Colon (tissue), 2 donors: ENCODE data around the gene F2RL2.

ENCODE experiments used
- FAIRE-seq: peaks from 2 replicates; lab custom pipeline; 2012; peaks lifted over from hg19 to GRCh38; lab: Jason Lieb, UNC
- donor health status: control.
- donor health status: control.

Gene F2RL2

DNA sequence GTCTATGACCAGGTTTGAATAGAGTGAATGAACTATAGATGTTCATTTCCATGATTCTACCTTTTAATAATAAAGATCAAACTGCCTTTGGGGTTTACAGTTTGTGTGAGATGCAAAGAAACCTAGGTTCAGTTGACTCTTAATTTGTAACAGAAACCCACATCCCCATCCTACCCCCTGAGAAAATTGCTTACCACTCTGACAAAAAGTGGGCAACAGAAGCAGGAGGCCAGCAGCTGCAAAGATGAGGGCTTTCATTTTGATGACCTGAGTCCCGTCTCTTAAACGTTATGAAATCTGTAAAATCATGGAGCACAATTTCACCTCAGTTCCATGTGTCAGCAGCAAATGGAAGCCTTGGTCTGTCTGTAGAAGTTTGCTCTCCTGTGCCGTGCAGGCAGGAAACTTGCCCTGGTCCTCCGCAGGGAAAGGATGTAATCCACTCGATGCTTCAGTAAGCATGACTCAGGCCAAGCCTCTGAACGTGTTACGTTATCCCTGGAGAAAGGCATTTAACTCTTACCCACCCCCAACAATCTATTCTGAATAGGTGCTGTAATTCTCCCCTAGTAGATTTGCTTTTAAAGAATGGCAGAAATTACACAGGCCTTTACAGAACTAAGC lies at the start of gene F2RL2:
TSS of gene F2RL2 (minus strand) at position 431 of the 624 bp plus-strand sequence. CDS start at position 258, 173 bp downstream.
- FAIRE-seq = no peak

DNA sequence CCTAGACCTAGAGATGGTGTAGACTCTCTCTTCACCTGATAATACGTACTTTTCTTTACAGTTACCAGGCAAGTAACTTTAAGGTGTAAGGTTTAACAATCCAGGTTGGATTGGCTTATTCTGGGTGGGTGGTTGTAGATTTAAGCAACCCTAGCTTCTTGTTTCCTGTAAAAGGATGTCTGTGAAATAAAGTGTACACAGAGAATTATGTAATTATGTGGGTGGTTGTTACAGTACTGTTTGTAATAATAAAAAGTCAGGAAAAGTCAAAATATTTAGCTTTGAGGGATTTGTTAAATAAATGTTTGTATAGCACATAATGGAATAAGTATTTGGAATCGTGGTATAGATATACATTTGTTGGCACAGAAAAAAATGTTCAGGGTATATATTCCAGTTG lies 49.0 kb upstream of the F2RL2 start:
- no peak for FAIRE-seq

- no peak for FAIRE-seq
Observed at GRCh38 chr5:76670508-76670907, 47.3 kb upstream of the F2RL2 start.

GRCh38 chr5:76669245-76669644 lies 46.0 kb upstream of the F2RL2 start:
- no peak for FAIRE-seq

DNA sequence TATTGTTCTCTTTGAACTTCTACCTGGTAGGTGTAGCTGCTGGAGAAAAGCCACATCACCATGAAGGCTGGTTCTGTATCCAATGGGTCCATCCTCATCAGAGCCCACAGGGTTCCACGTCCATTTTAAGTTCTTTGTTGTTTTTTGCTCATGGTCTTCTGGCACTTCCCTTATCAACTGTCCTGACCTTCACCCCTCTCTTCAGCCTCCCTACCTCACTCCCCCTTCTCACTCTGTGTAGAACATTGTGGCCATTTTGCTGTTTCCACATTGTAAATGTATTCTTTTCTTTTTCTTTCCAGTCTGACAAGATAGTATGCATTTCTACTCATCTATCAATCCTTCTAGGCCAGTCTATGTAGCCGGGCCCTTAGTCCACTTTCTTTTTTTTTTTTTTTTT lies 44.3 kb upstream of the F2RL2 start:
- FAIRE-seq = no peak

- no peak for FAIRE-seq
Observed at GRCh38 chr5:76664079-76664478, 40.9 kb upstream of the F2RL2 start.

GRCh38 chr5:76663573-76663972 lies 40.4 kb upstream of the F2RL2 start:
- no peak for FAIRE-seq

GRCh38 chr5:76662521-76662920 lies 39.3 kb upstream of the F2RL2 start:
- FAIRE-seq = no peak

DNA sequence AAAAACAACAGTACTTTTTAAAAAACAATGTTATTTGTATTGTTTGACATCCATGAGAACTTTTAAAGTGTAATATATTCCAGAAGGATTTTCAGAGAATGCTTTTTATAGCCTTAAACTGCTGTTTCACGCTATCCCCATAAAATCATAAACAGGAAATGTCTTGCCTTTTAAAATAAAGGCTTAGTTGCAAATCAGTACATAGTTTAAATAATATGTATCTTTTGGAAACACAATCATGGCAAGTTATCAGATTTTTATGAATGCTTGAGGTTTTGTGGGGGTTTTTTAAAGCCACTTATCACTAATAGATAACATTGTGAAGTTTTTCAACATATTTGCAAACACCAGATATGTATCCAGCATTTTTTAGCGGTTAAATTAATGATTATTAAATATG lies 37.2 kb upstream of the F2RL2 start:
- no peak for FAIRE-seq

DNA sequence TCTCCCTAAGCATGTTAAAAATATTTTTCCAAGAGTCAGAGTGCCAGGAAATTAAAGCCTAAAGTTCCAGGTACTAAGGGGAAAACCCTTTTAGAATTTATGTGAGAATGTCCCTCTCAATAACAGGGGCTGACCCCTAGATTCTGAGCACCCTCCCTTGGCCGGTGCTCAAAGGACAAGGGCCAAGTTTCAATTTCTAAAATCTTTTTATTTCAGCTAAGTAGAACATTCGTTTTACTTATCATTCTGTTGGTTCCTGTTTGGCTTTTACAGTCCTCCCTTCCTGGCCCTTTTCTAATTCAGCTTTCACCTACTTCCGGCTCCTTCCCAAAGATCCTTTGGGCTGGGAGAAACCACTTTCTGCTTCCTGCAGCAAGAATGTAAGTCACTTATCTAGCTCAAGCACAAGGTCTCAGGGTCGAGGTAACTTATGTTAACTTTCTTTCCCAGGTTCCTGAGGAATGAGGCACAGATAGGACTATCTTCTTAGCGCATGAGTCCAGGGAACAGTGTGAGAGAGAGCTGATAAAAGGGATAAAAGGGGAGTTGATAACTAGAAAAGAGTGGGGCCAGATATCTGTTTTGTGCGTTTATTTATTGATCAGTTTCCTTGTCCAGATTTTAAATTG lies 34.6 kb upstream of the F2RL2 start:
- FAIRE-seq = no peak

DNA sequence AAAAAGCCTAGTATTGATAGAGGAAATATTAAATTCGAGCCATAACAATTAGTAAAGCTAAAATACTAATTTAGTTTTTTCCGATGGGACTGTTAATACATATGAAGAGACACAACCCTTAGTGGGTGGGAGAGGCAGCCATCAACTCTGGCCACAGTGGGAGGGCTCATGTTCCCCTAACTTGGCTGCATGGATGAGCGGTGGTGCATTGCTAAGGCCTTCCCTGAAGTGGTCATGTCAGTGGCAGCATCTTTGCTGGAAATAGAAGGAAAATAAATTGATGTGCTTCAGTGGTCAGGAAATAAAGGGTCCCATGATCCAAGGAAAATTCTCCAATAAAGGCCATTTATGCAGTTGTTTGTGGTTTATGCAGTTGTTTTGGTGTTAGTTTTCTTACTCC lies 33.9 kb upstream of the F2RL2 start:
- no peak for FAIRE-seq

GRCh38 chr5:76652809-76653414 lies 29.7 kb upstream of the F2RL2 start:
- FAIRE-seq = no peak

DNA sequence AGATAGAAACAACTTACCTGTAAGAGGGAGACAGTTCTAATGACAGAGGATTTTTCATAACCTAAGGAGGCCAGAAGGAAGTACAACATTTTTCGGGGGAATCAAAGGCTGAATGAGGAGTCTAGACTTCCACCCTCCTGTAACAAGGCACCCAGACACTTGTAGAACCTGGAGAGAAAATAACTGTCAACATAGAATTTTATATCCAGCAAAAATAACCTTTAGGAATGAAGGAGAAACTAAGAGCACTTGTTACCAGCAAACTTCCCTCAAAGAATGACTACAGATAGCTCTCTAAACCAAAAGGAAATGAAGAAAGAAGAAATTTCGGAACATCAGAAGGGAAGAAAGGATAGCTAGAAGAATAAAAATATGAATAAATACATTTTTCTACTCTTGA lies 25.9 kb upstream of the F2RL2 start:
- FAIRE-seq = no peak

- FAIRE-seq = no peak
Observed at GRCh38 chr5:76643371-76643770, 20.2 kb upstream of the F2RL2 start.

DNA sequence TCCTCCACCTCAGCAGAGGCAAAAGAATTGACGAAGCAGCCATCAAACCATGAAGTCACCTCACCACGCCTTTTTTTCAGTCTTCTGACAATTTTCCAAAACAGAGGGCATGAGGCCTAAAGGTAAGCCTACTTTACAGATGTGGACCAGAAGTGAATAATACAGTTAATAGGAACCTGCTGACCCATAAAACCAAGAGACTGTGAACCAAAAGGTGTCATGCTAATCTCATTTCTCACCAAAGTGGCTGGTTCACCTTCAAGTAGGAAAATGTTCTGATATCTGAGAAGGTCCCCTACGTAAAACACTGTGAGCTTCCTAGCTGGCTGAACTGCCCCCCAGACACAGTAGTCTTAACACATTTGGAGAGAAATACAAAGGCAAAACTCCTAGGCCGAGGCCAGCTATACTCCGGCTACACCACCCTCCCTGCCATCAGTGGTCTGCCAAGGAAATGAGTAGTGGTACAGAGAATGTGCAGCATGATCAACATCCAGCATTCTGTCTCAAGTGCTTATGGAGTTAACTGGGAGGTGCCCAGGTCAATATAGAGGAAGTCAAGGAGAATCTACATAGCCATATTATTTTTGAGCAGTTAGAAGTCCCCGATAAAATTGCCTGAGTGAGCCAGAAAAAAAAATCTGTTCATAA lies 19.3 kb upstream of the F2RL2 start:
- no peak for FAIRE-seq

DNA sequence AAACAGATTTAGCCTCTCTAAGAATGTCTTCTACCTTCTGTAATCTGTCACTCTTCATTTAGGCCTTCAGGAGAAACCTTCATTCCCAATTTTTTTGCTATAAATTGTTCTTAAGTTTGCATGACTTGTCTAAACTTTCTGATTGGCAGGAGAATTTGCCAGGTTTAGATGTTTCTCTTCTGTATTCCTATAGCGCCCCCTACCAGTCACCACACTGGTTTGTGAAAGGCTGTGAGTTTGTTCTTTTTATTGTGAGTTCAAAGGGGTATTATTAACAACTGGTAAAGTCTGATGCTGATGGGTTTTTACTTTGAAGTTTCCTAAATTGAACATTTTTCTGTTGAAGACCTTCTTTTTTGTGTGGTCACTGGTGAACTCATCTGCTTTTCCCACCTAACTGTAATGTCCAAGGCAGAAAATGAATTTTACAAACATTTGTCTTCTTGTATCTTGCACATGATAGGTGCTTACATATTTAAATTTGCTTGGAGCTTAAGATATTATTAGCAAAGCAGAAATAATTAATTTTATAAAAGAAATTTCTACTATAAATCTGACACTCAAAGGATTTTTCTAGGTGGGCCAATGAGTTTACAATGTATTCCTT lies 18.4 kb upstream of the F2RL2 start:
- peak; percentile 18 for FAIRE-seq

GRCh38 chr5:76638479-76638878 lies 15.3 kb upstream of the F2RL2 start:
- FAIRE-seq = no peak

DNA sequence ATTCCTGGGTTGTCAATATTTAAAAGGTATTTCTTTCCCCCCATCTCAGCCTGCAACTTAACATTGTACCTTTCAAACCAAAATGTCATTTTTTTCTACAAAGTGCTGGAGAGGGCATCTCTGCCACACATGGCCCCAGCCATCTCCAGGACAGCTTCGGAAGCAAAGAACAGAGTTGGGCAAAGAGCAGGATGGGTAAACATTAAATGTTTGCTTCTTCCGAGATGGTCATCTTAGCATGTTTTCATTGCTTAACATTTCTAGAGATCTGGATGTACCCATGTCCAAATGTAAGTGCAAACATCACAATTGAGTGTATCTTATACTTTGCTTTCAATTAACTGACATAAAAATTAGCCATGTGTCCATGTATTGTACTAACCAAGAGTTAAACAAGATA lies 14.3 kb upstream of the F2RL2 start:
- FAIRE-seq = no peak

- FAIRE-seq = no peak
Observed at GRCh38 chr5:76634661-76635060, 11.5 kb upstream of the F2RL2 start.

DNA sequence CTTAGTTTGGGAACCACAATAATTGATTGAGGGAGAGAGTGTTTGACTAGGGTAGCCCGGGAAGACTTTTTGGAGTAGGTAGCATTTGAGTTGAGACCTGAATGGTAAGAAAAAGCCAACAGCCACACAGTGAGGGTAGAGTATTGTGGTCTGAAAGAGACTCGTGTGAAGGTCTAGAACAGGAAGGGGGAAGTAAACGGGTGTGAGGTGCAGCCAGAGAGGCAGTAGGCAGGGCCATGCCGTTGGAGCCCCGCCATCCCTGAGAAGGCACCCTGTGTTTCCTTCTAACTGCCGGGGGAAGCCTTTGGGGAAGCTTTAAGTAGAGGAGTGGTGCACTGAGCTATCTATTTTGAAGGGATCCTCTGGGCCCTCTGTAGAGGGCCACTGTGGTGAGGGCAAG lies 3.5 kb upstream of the F2RL2 start:
- no peak for FAIRE-seq

- FAIRE-seq = no peak
Observed at GRCh38 chr5:76625087-76625815, 2.0 kb upstream of the F2RL2 start.

DNA sequence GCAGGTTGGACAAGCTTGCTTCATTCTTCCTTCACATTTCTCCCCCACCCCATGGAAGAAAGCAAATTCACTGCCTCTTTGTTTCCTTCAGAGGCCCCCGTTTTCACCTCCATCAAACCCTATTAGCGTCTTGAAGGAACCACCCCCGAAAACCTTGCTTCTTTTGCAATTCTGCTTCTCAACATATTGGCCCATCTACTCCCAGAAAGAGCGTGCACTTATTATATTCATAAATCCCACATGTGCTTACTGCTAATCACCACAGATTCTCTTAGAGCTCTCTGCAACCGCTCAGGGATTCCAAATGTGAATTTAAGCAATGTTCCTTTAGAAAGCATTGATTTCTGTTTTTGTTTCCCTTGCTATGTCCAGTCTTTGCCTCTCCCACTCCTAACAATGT lies 1.1 kb downstream of the F2RL2 start:
- FAIRE-seq = no peak
